Sigmoid colon (tissue), 4 donors: Measurements from ENCODE around the gene WHRN.

Experiments
- EP300 ChIP-seq, 4 donors: sonication (generic); formaldehyde crosslinking; IDR thresholded peaks; one replicate each; pipeline ENCODE4 v1.6.1; 2017; ENCODE audit warnings: antibody characterized with exemption in 4 of 4
- POLR2A ChIP-seq, 2 donors: fragments of 450-650 bp; IDR thresholded peaks; one replicate each; pipeline ENCODE4 v1.6.1; 2016; ENCODE audit warnings: antibody characterized with exemption in 2 of 2, mild to moderate bottlenecking in 2 of 2, moderate library complexity in 2 of 2
- POLR2AphosphoS5 ChIP-seq, 4 donors: sonication (generic); formaldehyde crosslinking; IDR thresholded peaks; one replicate each; pipeline ENCODE4 v1.6.1; 2017; ENCODE audit warnings: antibody characterized with exemption in 4 of 4
- TF ChIP-seq, protein P1 (sequence below), 4 experiments: fragments of 450-650 bp in 3 of 4; fragments of 200-600 bp in 1 of 4; IDR thresholded peaks; one replicate each; pipeline ENCODE4 v1.5.1; 2016 to 2019; ENCODE audit warnings: antibody characterized with exemption in 4 of 4, mild to moderate bottlenecking in 3 of 4, moderate library complexity in 2 of 4

DNA sequence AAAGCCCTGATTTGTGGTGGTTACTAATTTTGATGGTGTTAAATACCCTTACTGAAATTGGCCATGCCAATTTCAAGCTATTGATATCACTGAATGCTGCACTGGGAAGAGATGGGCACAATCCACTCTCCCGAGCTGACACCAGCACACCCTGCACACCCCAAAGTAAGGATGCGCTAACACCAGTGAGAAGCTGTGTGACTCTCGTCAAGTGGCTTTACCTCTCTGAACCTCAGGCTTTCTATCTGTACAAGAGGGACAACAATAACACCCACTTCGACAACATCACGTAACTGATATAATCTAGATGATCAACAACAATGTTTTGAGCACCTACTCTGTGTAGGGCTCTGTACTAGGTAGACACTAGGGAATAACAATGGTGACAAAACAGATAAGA is 109.5 kb downstream of the WHRN start:
- no peak for TF ChIP-seq POLR2A (IDR thresholded peaks at IDR 0.05)
- TF ChIP-seq, protein P1, sequence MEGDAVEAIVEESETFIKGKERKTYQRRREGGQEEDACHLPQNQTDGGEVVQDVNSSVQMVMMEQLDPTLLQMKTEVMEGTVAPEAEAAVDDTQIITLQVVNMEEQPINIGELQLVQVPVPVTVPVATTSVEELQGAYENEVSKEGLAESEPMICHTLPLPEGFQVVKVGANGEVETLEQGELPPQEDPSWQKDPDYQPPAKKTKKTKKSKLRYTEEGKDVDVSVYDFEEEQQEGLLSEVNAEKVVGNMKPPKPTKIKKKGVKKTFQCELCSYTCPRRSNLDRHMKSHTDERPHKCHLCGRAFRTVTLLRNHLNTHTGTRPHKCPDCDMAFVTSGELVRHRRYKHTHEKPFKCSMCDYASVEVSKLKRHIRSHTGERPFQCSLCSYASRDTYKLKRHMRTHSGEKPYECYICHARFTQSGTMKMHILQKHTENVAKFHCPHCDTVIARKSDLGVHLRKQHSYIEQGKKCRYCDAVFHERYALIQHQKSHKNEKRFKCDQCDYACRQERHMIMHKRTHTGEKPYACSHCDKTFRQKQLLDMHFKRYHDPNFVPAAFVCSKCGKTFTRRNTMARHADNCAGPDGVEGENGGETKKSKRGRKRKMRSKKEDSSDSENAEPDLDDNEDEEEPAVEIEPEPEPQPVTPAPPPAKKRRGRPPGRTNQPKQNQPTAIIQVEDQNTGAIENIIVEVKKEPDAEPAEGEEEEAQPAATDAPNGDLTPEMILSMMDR (IDR thresholded peaks at IDR 0.05): no peak
- TF ChIP-seq EP300 (IDR thresholded peaks at IDR 0.05): no peak
- no peak for TF ChIP-seq POLR2AphosphoS5 (IDR thresholded peaks at IDR 0.05)
